K562 (cell line): ENCODE data around the gene FMNL2. TPM values are rescaled to one million over a fixed set of nuclear protein-coding genes. Genes with fewer than 3 reads are reported as not detected.

ENCODE experiments used
- ATAC-seq: fragments of 200-7000 bp; cut with Tn5 transposase; 3 replicates; pipeline ENCODE4 v1.9.1; 2020; ENCODE audit warnings: moderate library complexity
- BruUV-seq: library from RNA; stranded (reverse); fragments of 400-500 nt; replicated peaks from 2 replicates; lab custom pipeline; 2021; lab: Mats Ljungman, UMichigan
- CTCF ChIA-PET: fragments of 300-600 bp; formaldehyde crosslinking; extraction: SDS; loops from one replicate; lab custom pipeline; 2021; ENCODE audit warnings: low intra/inter-chr PET ratio; lab: Yijun Ruan, JAX
- POLR2A ChIA-PET: fragments of 300-600, 350-650 bp; sonication (Branson Sonifier 250); formaldehyde crosslinking; extraction: SDS; loops from one replicate; lab custom pipeline; 2021; ENCODE audit warnings: antibody characterized with exemption, inconsistent platforms; lab: Yijun Ruan, JAX
- DNase-seq, 4 experiments: peaks; one replicate each; pipeline versions ENCODE4 v3.0.0 to v3.0.0-alpha.2; 2011 to 2018; ENCODE audit warnings: low spot score in 3 of 4, mixed read lengths in 3 of 4; ENCODE audit errors: extremely low read depth in 1 of 4
- FAIRE-seq: peaks from 2 replicates; lab custom pipeline; 2011; peaks lifted over from hg19 to GRCh38; lab: Jason Lieb, UNC
- H2AFZ ChIP-seq: 2 replicates; pipeline ENCODE4 v1.6.0; 2011; ENCODE audit warnings: low read depth, low read length, control low read depth, inconsistent platforms
- H3K27ac ChIP-seq: fragments of 200-600 bp; 3 replicates; pipeline ENCODE4 v1.8.0; 2011; ENCODE audit warnings: low read depth, mild to moderate bottlenecking, control low read depth, inconsistent platforms, low read length, moderate library complexity, mixed read lengths; ENCODE audit errors: extremely low read depth
- H3K27me3 ChIP-seq, 2 experiments: fragments of 300-600 bp in 1 of 2; 2 replicates in 1 of 2; 3 replicates in 1 of 2; pipeline versions ENCODE4 v1.6.0 to v1.8.0; 2011; ENCODE audit warnings: inconsistent platforms in 2 of 2, low read length in 2 of 2, mild to moderate bottlenecking in 1 of 2, mixed read lengths in 1 of 2, moderate library complexity in 1 of 2; ENCODE audit not compliant: control insufficient read depth in 2 of 2, insufficient read depth in 2 of 2
- H3K36me3 ChIP-seq: fragments of 300-600 bp; 3 replicates; pipeline ENCODE4 v1.8.0; 2011; ENCODE audit warnings: mild to moderate bottlenecking, low read length, inconsistent platforms; ENCODE audit not compliant: control insufficient read depth, insufficient read depth
- H3K4me1 ChIP-seq, 2 experiments: fragments of 200-600 bp in 1 of 2; replicated peaks in 1 of 2; 2 replicates in 1 of 2; 3 replicates in 1 of 2; pipeline versions ENCODE4 v1.5.1 to v1.8.0; 2011; ENCODE audit warnings: inconsistent platforms in 2 of 2, low read length in 2 of 2, mild to moderate bottlenecking in 1 of 2, mixed read lengths in 1 of 2, moderate library complexity in 1 of 2; ENCODE audit not compliant: control insufficient read depth in 2 of 2, insufficient read depth in 2 of 2
- H3K4me2 ChIP-seq: 2 replicates; pipeline ENCODE4 v1.6.1; 2011; ENCODE audit warnings: low read length, control low read depth, inconsistent platforms, mixed read lengths; ENCODE audit not compliant: insufficient read depth
- H3K4me3 ChIP-seq: fragments of 200-600 bp; sonication (generic), shearing (Covaris generic); 2 replicates; pipeline ENCODE4 v1.5.1; 2016; ENCODE audit warnings: control low read depth, inconsistent platforms
- H3K79me2 ChIP-seq: fragments of 200-600 bp; 3 replicates; pipeline ENCODE4 v1.8.0; 2011; ENCODE audit warnings: low read length, inconsistent platforms; ENCODE audit not compliant: control insufficient read depth, insufficient read depth
- H3K9ac ChIP-seq, 2 experiments: 2 replicates each; pipeline versions ENCODE4 v1.6.0 to v1.6.1; 2011; ENCODE audit warnings: low read depth in 2 of 2, low read length in 2 of 2, control low read depth in 1 of 2, inconsistent platforms in 1 of 2, mild to moderate bottlenecking in 1 of 2, mixed read lengths in 1 of 2; ENCODE audit not compliant: insufficient read depth in 1 of 2
- H3K9me1 ChIP-seq: one replicate; pipeline ENCODE4 v1.6.0; 2011; ENCODE audit warnings: inconsistent platforms, mild to moderate bottlenecking, low read length, moderate library complexity; ENCODE audit not compliant: control insufficient read depth, insufficient read depth
- H3K9me3 ChIP-seq: replicated peaks from 2 replicates; pipeline ENCODE4 v1.5.1; 2011; ENCODE audit warnings: low read depth, low read length, inconsistent platforms; ENCODE audit not compliant: control insufficient read depth, insufficient read depth
- H4K20me1 ChIP-seq: replicated peaks from 2 replicates; pipeline ENCODE4 v1.6.1; 2011; ENCODE audit warnings: low read length, inconsistent platforms, mixed read lengths; ENCODE audit not compliant: control insufficient read depth, insufficient read depth
- NFIC ChIP-seq: fragments of 450-650 bp; IDR thresholded peaks from 2 replicates; pipeline ENCODE4 v1.6.1; 2017; ENCODE audit warnings: mild to moderate bottlenecking, inconsistent platforms
- NFIX ChIP-seq: fragments of 250-450 bp; sonication (Bioruptor Pico); IDR thresholded peaks from 2 replicates; pipeline ENCODE4 v1.4.0; 2020; ENCODE audit warnings: low read depth, mild to moderate bottlenecking, moderate library complexity
- PPARD ChIP-seq: fragments of 250-450 bp; sonication (Bioruptor Pico); IDR thresholded peaks from 2 replicates; pipeline ENCODE4 v1.8.0; 2022; ENCODE audit warnings: inconsistent platforms, mild to moderate bottlenecking, moderate library complexity
- ZKSCAN8 ChIP-seq: fragments of 200-800 bp; sonication (Bioruptor generic); IDR thresholded peaks from 2 replicates; pipeline ENCODE4 v1.6.1; 2016; ENCODE audit warnings: missing genetic modification characterization, missing compliant biosample characterization
- ZNF695 ChIP-seq: fragments of 450-650 bp; formaldehyde crosslinking; IDR thresholded peaks from 2 replicates; pipeline ENCODE4 v1.4.0; 2020; ENCODE audit warnings: mild to moderate bottlenecking, moderate library complexity
- WGBS: fragments of 100-300 bp; shearing (Covaris generic); methylation state at CpG from one replicate; pipeline ENCODE4 v1.1.6; 2016; ENCODE audit warnings: low coverage, mixed read lengths; ENCODE audit not compliant: insufficient coverage; ENCODE audit errors: missing lambda C conversion rate; 5-methylcytosine and 5-hydroxymethylcytosine counted together
- in situ Hi-C: fragments of 300-500 bp; cut with MboI; formaldehyde crosslinking; loops from 4 replicates; pipeline ENCODE4 v1.15.0; 2018; ENCODE audit warnings: inconsistent platforms, mixed read lengths
- intact Hi-C: fragments of 100-400 bp; cut with micrococcal nuclease; formaldehyde crosslinking; loops from 2 replicates; pipeline ENCODE4 v1.14.2; 2022
- polyA plus RNA-seq, 8 experiments: library from polyadenylated mRNA; depleted of rRNA in 4 of 8; stranded (reverse) in 5 of 8; unstranded in 3 of 8; fragments of >200 nt; fragmentation: Nextera tagmentation in 2 of 8; fragmentation: Illumina TruSeq in 1 of 8; extraction: Ambion mirVana in 2 of 8; extraction: Trizol in 1 of 8; gene quantifications; 2 replicates each; pipeline versions ENCODE4 v1.2.1 to v1.2.3, GENCODE V29; 2011 to 2014; ENCODE audit warnings: inconsistent platforms in 1 of 8, missing spikeins in 1 of 8
- total RNA-seq, 7 experiments: library from RNA; depleted of rRNA in 6 of 7; stranded (reverse); fragments of >200 nt in 6 of 7; fragmentation: Illumina TruSeq in 2 of 7; extraction: Trizol in 2 of 7; gene quantifications; 2 replicates each; pipeline versions ENCODE4 v1.2.1 to v1.2.3, GENCODE V29; 2011 to 2021; ENCODE audit warnings: low replicate concordance in 1 of 7

Gene FMNL2
- total and polyA plus RNA-seq, 9 of the 15 experiments (the other 6 are each of a cell fraction or from before 2014, with no cell fraction given), result 0.15 to 0.49 (median 0.24) TPM; not detected in 1

GRCh38 chr2:152508446-152508845, 173.5 kb downstream of the FMNL2 start:
- H3K9ac ChIP-seq, result no peak overlapping the region
- H3K4me2 ChIP-seq, result no peak overlapping the region
- no peaks in the 10 kb centered on the region; the same call in 1 of the 2 replicates for H4K20me1 ChIP-seq
- no peak overlapping the region for H3K4me3 ChIP-seq
- no peak overlapping the region for H3K27ac ChIP-seq
- no peak for ATAC-seq
- TF ChIP-seq PPARD (CRISPR knock-in tag), result no peak
- TF ChIP-seq NFIX (CRISPR knock-in tag), result 0 out of 2 replicates have a peak, but pooled peaks have one; percentile 4
- peak; percentile 79 for TF ChIP-seq NFIC
- TF ChIP-seq, all 486 proteins: peak for 2
- POLR2A ChIA-PET, result interaction anchor here (0.6 kb wide), 1 partner anchor 317 kb away, joined by 3 read pairs; no protein-coding TSS in a partner anchor
- no peak for DNase-seq
- Histone ChIP-seq H3K36me3 (no peaks in the 10 kb centered on the region), H3K9me1 (no peaks in the 10 kb centered on the region), H3K27me3 (no peaks in the 10 kb centered on the region; a peak in 1 of 5 replicates), H2AFZ (no peak overlapping the region), H3K4me1 (no peaks in the 10 kb centered on the region), H3K9me3 (no peaks in the 10 kb centered on the region), H3K79me2 (no peaks in the 10 kb centered on the region)
- FAIRE-seq, result no peak
- CTCF ChIA-PET, result no interaction called here
- in situ Hi-C loops, result no loop called here
- BruUV-seq, result no TSS peak
- WGBS, result 0% methylated on average over 4 of the region's 4 CpGs
- intact Hi-C loops, result no loop called here

GRCh38 chr2:152509772-152510491, 175.0 kb downstream of the FMNL2 start:
- WGBS, result 2% methylated on average over 3 of the region's 3 CpGs
- ChIA-PET POLR2A (no interaction called here), CTCF (no interaction called here)
- no peak for ATAC-seq
- Histone ChIP-seq H3K9ac (no peak overlapping the region), H3K36me3 (no peaks in the 10 kb centered on the region), H3K4me1 (no peaks in the 10 kb centered on the region), H3K27me3 (no peaks in the 10 kb centered on the region; a peak in 2 of 5 replicates), H3K4me3 (no peak overlapping the region), H3K9me1 (no peaks in the 10 kb centered on the region), H3K79me2 (no peaks in the 10 kb centered on the region), H2AFZ (no peak overlapping the region), H3K27ac (no peak overlapping the region), H3K9me3 (no peaks in the 10 kb centered on the region), H3K4me2 (no peak overlapping the region), H4K20me1 (no peaks in the 10 kb centered on the region; the same call in 1 of the 2 replicates)
- TF ChIP-seq ZKSCAN8 (CRISPR knock-in tag) (peak; percentile 94), ZNF695 (CRISPR knock-in tag) (no peak)
- in situ Hi-C loops (no loop called here), intact Hi-C loops (no loop called here)
- no peak for FAIRE-seq
- no peak for DNase-seq
- no TSS peak for BruUV-seq
